SKM-1 treated with dmso at 0.1 percent for 144 hours (cell line): ENCODE data around the gene RRM2.
A peak's percentile ranks its signal among the peaks of the same experiment; 100 is the strongest.

Experiments
- DNase-seq: peaks from one replicate; lab custom pipeline; 2025; ENCODE audit not compliant: unreplicated experiment; lab: John Stamatoyannopoulos, UW

RRM2 gene

GRCh38 chr2:10122500-10123280 lies at the start of gene RRM2:
Gene RRM2 (plus strand): TSS chr2:10122739. CDS start chr2:10122799, 60 bp downstream.
- peak; percentile 94 for DNase-seq

- DNase-seq: no peak
Measured at GRCh38 chr2:10073706-10074105, 48.8 kb upstream of the RRM2 start.

GRCh38 chr2:10075101-10075500 lies 47.4 kb upstream of the RRM2 start:
- no peak for DNase-seq

- no peak for DNase-seq
Measured at GRCh38 chr2:10075571-10076209, 46.8 kb upstream of the RRM2 start.

GRCh38 chr2:10076511-10076910 lies 46.0 kb upstream of the RRM2 start:
- no peak for DNase-seq

- DNase-seq: no peak
Measured at GRCh38 chr2:10076988-10077527, 45.5 kb upstream of the RRM2 start.

- DNase-seq: no peak
Measured at GRCh38 chr2:10078001-10078400, 44.5 kb upstream of the RRM2 start.

GRCh38 chr2:10078704-10079265 lies 43.8 kb upstream of the RRM2 start:
- DNase-seq: no peak

- no peak for DNase-seq
Measured at GRCh38 chr2:10079266-10079869, 43.2 kb upstream of the RRM2 start.

- DNase-seq: no peak
Measured at GRCh38 chr2:10079870-10080535, 42.5 kb upstream of the RRM2 start, which contains the start of gene CYS1. Gene CYS1 (minus strand): TSS chr2:10080411. CDS start chr2:10080223, 188 bp downstream.

- no peak for DNase-seq
Measured at GRCh38 chr2:10080536-10081304, 41.8 kb upstream of the RRM2 start.

DNA sequence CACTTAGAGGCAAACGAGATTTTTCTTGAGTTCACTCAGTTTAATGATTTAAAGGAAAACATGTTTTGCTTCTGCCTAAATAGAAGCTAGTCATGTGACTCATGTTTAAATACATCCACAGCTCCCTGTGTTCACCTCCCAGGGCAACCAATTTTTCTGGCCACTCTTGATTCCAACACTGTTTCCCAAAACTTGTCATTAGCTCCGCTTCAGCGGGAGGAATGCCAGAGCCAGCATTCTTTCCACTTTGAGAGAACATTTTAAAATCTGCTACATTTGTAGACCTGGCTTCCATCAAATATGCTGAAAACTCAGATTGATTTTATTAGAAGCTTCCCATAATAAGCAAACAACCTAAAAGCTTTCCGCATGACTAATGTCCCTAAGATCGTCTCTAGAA lies 39.5 kb upstream of the RRM2 start:
- DNase-seq: no peak

GRCh38 chr2:10083692-10084211 lies 38.8 kb upstream of the RRM2 start:
- DNase-seq: no peak

DNA sequence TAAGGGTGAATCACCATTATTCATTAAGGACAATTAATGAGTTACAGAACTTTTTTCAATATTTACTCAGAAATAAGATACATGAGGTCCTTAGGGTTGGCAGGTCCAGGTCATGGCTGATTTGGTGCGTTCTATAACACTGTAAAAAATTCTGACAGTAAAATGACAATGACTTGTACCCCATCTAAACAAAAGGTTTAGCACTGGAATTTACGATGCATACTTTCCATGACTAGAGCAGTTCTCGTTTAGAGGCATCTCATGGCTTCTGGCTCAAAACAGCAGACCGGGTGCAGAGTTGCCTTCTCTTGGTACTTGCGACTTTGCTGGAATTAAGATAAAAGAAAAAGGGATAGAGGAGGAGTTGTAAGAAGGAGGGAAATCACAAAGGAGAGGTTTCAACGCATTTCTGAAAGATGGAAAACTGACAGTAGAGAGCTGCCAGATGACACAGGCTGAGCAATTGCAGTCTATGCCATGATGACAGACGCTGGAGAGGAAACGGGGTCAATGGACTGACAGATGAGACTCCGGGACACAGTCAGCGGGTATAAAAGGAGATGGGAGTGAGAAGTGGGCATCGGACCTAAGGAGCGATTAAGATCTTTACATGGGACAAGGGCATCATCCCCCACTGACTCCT lies 38.2 kb upstream of the RRM2 start:
- DNase-seq: no peak

DNA sequence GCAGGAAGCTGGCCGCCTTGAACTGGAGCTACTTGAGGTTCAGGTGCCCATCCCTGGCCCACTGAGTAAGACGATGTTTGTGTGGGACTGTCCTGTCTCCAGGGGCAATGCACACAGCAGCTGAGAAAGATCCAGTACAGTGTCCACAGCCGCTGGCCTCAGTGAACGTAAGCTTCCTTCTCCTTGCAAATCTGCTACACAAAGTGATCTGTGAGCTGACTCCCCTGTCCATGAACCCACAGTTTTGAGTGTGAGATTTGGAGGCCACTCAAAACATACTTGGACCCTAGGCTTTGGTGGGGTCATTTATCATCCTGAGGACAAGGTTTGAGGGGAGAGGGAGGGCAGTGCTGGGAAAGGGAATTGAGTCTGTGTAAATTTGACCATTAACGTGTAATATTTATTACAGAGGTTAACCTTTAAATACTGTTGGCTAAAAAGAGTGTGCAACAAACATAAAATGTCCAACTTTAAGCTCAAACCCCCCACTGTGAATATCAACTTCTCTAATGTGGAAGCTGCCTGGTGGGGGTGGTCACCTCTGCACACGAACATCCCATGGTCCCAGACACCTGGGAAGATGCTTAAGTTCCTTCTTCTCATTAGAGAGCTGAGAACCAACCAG lies 37.4 kb upstream of the RRM2 start:
- DNase-seq: no peak

GRCh38 chr2:10085668-10086059 lies 36.9 kb upstream of the RRM2 start:
- DNase-seq: no peak

DNA sequence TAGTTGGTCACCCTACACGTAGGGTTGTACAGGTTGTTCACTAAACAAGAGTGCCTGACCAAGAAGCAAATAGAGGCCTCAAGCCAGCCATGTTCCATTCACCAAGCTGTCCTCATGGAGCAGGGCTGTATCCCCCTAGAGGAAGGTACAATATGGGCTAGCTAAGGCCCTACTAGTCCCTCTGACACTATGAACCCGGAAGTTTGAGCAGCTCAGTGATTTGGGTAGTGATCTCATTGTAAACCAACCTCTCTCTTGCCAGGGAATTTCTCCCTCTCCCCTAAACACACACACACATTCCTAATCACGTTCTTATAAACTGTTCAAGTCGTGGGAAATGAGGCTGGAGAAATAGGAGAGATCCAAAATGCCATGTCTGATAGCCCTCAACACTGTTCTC lies 35.6 kb upstream of the RRM2 start:
- no peak for DNase-seq

- no peak for DNase-seq
Measured at GRCh38 chr2:10087360-10087759, 35.2 kb upstream of the RRM2 start.

GRCh38 chr2:10089565-10090190 lies 32.9 kb upstream of the RRM2 start:
- no peak for DNase-seq
